GM19438 (cell line): ENCODE results near the gene USP54.
"Not testable (repeated sequence)": the region's sequence is repeated elsewhere in the genome, so short reads cannot be mapped to it uniquely, and the experiment has no call there.

Experiments used
- ATAC-seq: cut with Tn5 transposase; IDR thresholded peaks from one replicate; pipeline ENCODE4 v1.9.1; 2021; ENCODE audit warnings: low read depth; ENCODE audit not compliant: unreplicated experiment

The USP54 gene

DNA sequence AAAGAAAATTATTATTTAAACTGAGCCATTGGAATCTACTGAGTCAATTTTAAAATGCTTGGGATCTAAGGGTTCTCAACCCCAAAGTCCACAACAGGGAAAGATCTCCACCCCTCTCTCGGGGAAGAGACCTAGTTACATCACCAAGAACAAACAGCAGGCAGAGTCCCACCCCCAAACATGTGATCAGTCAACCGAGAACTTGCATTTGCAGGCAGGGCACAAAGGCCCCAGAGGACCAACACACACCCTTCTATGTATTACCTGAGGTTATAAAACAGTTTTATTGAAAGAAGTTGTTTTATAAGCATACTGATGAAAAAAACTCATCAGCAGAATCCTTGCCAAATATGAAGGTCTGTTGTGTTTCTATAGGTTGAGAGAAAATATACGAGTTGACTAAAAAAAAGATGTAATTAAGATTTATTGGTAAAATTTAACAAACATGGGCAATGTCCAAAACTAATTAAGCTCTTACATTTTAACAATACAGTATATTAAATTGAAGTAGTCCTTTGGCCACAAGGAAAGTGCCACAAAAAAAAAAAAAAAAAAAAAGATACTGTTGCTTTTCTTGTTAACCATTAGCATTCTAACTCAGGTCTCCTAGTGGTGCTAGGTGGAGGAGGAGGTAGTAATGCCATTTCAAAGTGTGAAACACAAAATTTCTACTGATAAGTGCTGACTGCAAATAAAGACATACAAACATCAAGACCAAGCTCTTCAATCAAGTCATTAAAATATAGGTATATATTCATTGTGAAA lies 975 bp upstream of the USP54 start:
- no peak for ATAC-seq

DNA sequence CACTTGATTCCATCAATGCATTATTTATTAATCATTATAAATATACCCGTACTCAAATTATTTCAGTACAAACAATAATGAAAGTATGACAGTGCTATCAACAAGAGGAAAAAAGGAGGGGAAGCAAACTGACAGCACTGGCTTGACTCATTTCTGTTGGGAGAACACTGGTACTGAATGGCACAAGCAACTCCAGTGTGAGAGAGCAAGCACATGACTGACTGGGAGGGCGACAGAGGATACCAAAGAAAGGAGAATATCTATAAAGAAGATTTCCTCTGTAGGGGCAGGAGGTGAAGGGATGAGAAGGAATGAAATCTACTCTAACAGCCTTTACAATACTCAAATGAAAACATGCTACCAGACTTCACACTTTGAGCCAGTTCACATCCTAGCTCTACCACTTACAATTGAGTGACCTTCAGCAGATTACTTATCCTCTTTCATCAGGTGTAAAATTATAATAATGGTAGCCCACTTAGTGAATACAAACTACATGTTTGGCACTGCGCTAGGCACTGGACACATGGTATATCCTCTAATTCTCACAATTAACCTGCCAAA lies 1.5 kb downstream of the USP54 start:
- no peak for ATAC-seq

- no peak for ATAC-seq
Measured at GRCh38 chr10:73588656-73589055, 2.5 kb downstream of the USP54 start.

DNA sequence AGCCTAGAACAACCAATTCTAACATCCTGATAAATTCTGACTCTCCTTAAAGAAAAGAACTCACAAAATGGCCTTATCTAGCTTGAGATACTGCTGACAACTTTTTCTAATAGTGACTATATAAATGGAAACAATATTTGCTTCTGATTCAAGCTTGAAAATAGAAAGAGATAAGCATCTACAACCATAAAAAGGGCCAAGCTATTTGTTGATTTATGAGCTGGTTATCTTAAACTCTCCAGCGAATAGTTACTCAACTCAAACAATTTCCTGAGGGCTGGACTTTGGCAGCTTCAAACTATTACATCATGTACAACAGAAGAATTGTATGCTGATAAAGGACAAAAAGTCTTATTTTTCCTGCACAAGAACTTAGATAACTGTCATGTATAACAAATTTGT lies 4.6 kb downstream of the USP54 start:
- no peak for ATAC-seq

DNA sequence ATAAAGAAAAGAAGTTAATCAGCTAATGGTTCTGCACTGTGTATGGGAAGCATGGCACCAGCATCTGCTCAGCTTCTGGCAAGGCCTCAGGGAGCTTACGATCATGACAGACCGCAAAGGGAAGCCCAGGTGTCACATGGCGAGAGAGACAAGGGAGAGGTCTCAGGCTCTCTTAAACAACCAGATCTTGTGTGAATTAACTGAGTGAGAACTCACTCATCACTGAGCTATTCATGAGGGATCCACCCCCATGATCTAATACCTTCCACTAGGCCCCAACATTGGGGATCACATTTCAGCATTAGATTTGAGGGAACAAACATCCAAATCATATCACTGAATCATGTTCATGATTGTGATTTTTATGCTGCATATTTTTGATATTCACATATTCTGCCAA lies 5.8 kb downstream of the USP54 start:
- ATAC-seq: no peak

- ATAC-seq: no peak
Measured at GRCh38 chr10:73584737-73585136, 6.4 kb downstream of the USP54 start.

GRCh38 chr10:73581918-73582317 lies 9.2 kb downstream of the USP54 start:
- no peak for ATAC-seq

GRCh38 chr10:73578927-73579326 lies 12.2 kb downstream of the USP54 start:
- not testable (repeated sequence) for ATAC-seq

DNA sequence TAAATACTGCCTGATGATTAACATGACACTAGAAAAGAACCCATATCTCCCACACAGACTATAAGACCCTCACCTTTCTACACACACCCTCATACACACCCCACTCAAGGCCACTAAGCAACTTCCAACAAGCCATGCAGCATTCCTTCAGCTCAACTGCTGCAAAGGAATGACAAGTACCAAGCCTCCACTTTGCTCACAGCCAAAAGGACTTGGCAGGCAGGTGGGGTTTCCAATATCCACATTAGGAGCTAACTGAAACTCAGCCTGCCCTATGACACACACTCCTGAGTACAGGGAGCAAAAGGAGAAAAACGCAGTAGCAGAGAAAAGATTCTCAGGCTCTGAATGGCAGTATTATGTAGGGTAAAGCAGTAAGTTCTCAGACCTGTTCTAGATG lies 13.4 kb downstream of the USP54 start:
- no peak for ATAC-seq

DNA sequence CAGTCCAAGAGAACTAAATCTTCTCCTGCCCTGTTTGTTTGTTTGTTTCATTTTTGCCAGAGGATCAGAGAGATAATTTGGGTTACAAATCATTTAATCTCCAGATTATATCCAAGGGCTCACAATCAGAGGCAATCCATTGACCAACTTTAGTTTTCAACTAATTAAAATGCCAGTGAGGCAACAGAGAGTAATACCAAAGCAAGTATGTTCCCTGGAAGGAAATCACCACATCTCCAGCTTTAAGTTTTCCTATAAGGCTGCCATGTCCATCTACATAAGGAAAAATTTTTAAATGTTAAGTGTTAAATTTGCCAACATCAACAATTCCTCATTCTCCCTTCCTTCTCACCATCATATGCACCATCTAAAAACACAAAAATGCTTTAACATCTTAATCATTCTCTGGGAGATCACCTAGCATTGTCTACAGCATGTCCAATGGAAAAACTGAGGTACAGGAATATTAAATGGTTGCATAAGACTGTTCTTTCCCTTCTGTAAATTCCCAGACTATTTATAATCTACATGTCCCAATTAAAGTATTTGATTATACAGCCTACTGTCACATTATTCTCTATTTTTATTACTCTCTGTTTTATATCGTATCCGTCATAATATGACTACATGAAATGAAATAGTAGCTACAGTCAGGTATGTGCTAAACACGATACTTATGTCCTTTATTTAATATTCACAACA lies 14.1 kb downstream of the USP54 start:
- ATAC-seq: no peak

DNA sequence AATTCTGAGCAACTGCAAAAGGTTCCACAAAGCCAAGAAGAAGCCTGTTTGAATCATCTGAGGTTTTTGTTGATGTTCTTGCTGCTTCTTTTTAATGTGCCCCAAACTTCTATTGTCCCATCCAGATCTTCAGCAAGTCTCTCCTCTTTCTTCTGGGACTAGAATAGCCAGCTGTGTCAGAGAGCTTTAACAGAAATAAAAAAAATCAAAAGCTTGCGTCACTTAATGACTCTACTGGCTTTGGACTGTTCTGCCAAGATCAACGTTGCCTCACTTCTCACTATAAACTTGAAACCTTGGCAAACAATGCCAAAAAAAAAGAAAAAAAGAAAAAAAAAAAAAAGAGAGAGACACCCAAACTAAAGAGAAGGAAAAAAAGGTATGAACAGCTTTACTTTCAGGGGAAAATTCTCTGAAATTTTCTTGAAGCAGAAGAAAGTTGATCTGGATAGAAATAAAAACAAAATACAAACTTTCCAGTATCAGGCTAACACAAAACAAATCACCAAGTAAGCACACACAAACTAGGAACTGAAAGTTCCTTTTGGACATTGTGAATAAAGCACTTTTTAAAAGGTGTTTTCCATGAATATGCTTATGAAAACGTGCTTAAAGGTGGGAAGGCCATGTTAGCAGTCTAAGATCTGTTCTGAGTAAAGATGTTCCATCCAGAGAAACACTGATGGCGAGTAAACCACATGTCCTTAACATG lies 14.8 kb downstream of the USP54 start:
- no peak for ATAC-seq

GRCh38 chr10:73567025-73567424 lies 24.1 kb downstream of the USP54 start:
- ATAC-seq: not testable (repeated sequence)

GRCh38 chr10:73561192-73561591 lies 29.9 kb downstream of the USP54 start:
- ATAC-seq: no peak

DNA sequence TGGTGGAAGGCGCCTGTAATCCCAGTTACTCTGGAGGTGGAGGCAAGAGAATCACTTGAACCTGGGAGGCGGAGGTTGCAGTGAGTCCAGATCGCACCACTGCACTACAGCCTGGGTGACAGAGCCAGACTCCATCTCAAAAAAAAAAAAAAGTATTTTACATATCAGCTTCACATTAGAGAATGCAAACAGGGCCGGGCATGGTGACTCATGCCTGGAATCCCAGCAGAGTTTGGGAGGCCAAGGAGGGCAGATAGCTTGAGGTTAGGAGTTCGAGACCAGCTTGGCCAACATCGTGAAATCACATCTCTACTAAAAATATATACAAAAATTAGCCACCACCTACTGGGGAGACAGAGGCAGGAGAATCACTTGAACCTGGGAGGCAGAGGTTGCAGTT lies 31.6 kb downstream of the USP54 start:
- ATAC-seq: no peak

- no peak for ATAC-seq
Measured at GRCh38 chr10:73556855-73557254, 34.3 kb downstream of the USP54 start.

- no peak for ATAC-seq
Measured at GRCh38 chr10:73554721-73555120, 36.4 kb downstream of the USP54 start.

- ATAC-seq: no peak
Measured at GRCh38 chr10:73553761-73554160, 37.4 kb downstream of the USP54 start.

DNA sequence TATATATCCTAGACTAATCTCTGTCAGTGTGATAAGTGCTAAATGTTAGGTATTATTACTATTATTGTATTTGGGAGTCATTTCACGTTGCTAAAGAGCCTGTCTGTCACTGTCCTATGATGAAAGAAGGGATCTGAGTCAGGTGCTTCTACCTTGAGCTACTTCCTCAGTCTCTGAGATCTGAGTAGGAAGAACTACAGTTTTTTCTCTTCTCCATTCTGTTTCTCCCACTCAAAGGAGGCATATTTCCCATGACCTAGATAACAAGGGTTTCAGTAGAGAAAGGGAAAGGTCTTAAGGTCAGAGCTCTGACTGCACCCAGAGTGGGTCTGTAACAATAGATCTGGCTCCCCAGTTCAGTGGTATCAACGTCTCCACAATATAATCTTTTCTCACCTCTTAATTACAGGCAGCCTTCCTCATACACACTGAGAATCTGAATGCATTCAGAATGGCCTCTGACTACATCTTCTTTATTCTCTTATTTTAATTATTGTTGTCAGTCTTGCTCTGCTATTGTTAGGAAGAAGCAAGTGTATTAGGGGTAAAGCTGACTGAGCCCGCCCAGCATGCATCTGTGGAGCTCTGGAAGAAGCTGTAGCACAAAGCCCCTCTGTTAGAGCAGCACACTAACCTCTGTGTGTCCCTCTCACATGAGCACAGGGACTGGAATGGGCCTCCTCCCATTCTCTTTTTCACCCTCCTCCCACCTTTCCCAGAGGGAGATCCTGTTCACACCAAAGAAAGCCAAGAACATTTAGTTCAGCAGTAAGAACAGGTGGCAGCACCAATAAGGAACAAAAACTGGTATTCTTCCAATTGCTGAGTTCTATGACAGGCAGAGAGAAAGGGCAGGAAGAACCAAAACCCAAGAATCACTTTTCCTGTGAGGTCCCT lies 38.1 kb downstream of the USP54 start:
- no peak for ATAC-seq

GRCh38 chr10:73551515-73551914 lies 39.6 kb downstream of the USP54 start:
- no peak for ATAC-seq

GRCh38 chr10:73545357-73545756 lies 45.8 kb downstream of the USP54 start:
- no peak for ATAC-seq
